ENCODE results near the gene FAM167B. TPM values are rescaled to one million over a fixed set of nuclear protein-coding genes. Genes with fewer than 3 reads are reported as not detected.

The FAM167B gene
- total and polyA plus RNA-seq, 3 donors from 2014 or later: 0.99 to 1.6 (median 1.6) TPM

DNA sequence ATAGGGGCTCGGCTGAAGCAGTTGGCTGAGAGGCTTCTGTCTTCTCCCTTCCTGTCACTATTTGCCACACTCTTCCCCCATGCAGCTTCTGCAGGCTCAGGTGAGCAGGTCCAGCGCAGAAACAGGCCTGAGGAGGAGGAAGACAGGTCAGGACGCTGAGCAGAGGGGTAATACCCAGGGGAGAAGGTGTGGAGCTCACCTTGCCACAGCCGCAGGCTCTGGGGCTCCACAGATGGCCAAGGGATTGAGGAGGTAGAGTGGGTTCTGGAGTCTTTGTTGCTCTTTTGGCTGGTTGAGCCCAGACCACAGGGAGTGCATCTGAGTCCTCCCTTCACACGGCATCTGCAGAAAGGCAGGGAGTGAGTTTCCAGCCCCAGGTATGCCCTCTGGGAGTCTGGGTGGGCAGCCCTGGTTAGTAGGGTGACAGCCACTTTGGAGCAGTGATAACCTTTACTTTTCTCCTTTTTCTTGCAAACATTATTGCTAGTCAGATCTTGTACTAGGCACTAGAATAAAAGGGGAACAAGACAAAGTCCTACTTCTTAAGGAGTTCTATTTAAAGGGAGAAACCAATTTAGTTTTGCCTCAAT is 15.1 kb upstream of the FAM167B start:
- 75 to 83% methylated on average over 5 of the region's 5 CpGs for WGBS, 2 donors
- no peaks in the 10 kb centered on the region for H3K27me3 ChIP-seq
- H3K4me1 ChIP-seq: peaks cover 28% of the 10 kb centered on the region
- no peaks in the 10 kb centered on the region for H3K36me3 ChIP-seq (ENCODE audit: low read depth, missing control alignments)
- TF ChIP-seq, protein P1, sequence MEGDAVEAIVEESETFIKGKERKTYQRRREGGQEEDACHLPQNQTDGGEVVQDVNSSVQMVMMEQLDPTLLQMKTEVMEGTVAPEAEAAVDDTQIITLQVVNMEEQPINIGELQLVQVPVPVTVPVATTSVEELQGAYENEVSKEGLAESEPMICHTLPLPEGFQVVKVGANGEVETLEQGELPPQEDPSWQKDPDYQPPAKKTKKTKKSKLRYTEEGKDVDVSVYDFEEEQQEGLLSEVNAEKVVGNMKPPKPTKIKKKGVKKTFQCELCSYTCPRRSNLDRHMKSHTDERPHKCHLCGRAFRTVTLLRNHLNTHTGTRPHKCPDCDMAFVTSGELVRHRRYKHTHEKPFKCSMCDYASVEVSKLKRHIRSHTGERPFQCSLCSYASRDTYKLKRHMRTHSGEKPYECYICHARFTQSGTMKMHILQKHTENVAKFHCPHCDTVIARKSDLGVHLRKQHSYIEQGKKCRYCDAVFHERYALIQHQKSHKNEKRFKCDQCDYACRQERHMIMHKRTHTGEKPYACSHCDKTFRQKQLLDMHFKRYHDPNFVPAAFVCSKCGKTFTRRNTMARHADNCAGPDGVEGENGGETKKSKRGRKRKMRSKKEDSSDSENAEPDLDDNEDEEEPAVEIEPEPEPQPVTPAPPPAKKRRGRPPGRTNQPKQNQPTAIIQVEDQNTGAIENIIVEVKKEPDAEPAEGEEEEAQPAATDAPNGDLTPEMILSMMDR (IDR thresholded peaks at IDR 0.05): no peak
- no peak for TF ChIP-seq POLR2A (IDR thresholded peaks at IDR 0.05)
- DNase-seq: no peak
- H3K9me3 ChIP-seq: no peaks in the 10 kb centered on the region
- no peak overlapping the region for H3K27ac ChIP-seq
- no peak overlapping the region for H3K4me3 ChIP-seq
- intact Hi-C loops (cut with DNase I; ENCODE audit: low total_unique reads): no loop called here

DNA sequence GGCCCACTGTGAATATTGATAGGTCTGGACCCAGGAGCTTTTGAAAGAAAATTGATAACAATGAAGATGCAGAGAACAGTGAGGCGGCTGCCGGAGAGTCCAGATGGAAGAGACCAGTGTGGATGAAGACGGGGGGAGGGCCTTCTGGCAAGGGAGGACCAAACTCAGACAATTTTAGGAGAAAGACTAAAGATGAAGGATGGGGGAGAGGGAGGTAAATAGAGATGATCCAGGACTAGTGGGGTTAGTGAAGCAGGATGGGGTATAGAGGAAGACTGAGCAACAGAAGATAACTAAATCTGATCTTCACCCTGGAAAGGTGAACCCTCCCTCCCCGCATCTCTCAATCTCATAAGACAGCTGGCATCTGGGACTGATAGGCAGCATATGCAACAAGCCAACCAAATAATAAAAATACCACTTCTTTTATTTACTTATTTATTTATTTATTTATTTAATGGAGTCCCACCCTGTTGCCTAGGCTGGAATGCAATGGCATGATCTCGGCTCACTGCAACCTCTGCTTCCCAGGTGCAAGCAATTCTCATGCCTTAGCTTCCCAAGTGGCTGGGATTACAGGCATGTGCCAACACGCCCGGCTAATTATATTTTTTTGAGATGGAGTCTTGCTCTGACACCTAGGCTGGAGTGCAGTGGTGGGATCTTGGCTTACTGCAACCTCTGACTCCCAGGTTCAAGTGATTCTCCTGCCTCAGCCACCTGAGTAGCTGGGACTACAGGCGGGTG is 14.3 kb upstream of the FAM167B start:
- Histone ChIP-seq H3K27me3 (no peaks in the 10 kb centered on the region), H3K9me3 (no peaks in the 10 kb centered on the region), H3K4me3 (no peak overlapping the region), H3K27ac (no peak overlapping the region), H3K36me3 (ENCODE audit: low read depth, missing control alignments) (no peaks in the 10 kb centered on the region), H3K4me1 (peaks cover 30% of the 10 kb centered on the region)
- WGBS, 2 donors: 87 to 92% methylated on average over 8 of the region's 8 CpGs
- no peak for DNase-seq
- TF ChIP-seq, protein P1 (IDR thresholded peaks at IDR 0.05): no peak
- intact Hi-C loops (cut with DNase I; ENCODE audit: low total_unique reads): no loop called here

DNA sequence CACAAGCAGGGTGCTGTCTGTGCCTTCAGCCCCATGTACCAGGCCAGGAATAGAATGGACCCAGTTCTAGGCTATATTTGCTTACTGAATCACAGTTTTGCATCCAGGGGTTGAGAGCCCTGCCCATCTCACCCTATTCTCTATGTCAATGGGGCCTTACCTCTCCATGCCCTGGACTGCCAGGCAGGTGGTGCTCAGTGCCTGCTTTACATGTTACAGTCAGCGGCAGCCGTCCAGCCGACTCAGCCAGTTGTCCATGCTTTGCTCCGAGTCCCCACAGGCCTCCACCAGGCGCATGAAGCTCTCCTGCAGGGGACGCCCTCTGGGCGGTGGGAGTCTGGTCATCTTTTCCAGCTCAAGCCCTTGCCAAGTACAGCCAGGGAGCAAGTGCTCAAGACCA is 12.2 kb upstream of the FAM167B start:
- WGBS, 2 donors: 40 to 72% methylated on average over 2 to 7 of the region's 7 CpGs
- peak; percentile 71 for DNase-seq
- peaks cover 38% of the 10 kb centered on the region for H3K4me1 ChIP-seq
- H3K9me3 ChIP-seq: no peaks in the 10 kb centered on the region
- H3K36me3 ChIP-seq (ENCODE audit: low read depth, missing control alignments): no peaks in the 10 kb centered on the region
- intact Hi-C loops (cut with DNase I; ENCODE audit: low total_unique reads): no loop called here
- no peaks in the 10 kb centered on the region for H3K27me3 ChIP-seq
- H3K4me3 ChIP-seq: no peak overlapping the region
- H3K27ac ChIP-seq: peak overlapping the region; percentile 87 to 92
- TF ChIP-seq POLR2A (IDR thresholded peaks at IDR 0.05): no peak
- TF ChIP-seq, protein P1 (IDR thresholded peaks at IDR 0.05): no peak

DNA sequence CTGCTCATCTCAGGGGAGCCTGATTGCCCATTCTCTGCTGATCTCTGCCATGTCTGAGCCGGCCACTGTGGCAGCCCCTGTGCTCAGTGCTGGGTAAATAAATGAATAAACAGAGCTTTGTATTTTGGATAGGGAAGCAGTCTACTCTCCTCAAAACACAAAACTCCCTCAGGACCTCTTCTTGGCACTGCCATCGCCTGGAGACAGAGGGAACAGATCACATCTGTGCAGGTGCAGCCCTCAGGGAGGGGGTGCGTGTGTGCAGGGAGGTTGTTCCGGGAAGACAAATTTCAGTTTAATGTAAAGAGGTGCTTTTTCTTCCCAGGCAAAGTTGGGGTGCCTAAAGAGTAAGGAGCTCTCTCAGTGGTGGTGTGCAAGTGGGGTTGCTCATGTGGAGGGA is 7.7 kb upstream of the FAM167B start:
- 30 to 40% methylated on average over 4 of the region's 4 CpGs for WGBS, 2 donors
- no peak overlapping the region for H3K4me3 ChIP-seq
- no peaks in the 10 kb centered on the region for H3K27me3 ChIP-seq
- no peaks in the 10 kb centered on the region for H3K36me3 ChIP-seq (ENCODE audit: low read depth, missing control alignments)
- H3K27ac ChIP-seq: peak overlapping the region in 1 of 2 donors; percentile 87
- peak; percentile 21 for DNase-seq
- H3K9me3 ChIP-seq: no peaks in the 10 kb centered on the region
- H3K4me1 ChIP-seq: peaks cover 49% of the 10 kb centered on the region
- intact Hi-C loops (cut with DNase I; ENCODE audit: low total_unique reads): no loop called here
- TF ChIP-seq, protein P1 (IDR thresholded peaks at IDR 0.05): no peak
- no peak for TF ChIP-seq POLR2A (IDR thresholded peaks at IDR 0.05)
